ENCODE measurements around the gene SYNE2. TPM values are rescaled to one million over a fixed set of nuclear protein-coding genes. Genes with fewer than 3 reads are reported as not detected.
A peak's percentile ranks its signal among the peaks of the same experiment; 100 is the strongest.
"Not testable (repeated sequence)": the region's sequence is repeated elsewhere in the genome, so short reads cannot be mapped to it uniquely, and the experiment has no call there.

Gene SYNE2, protein sequence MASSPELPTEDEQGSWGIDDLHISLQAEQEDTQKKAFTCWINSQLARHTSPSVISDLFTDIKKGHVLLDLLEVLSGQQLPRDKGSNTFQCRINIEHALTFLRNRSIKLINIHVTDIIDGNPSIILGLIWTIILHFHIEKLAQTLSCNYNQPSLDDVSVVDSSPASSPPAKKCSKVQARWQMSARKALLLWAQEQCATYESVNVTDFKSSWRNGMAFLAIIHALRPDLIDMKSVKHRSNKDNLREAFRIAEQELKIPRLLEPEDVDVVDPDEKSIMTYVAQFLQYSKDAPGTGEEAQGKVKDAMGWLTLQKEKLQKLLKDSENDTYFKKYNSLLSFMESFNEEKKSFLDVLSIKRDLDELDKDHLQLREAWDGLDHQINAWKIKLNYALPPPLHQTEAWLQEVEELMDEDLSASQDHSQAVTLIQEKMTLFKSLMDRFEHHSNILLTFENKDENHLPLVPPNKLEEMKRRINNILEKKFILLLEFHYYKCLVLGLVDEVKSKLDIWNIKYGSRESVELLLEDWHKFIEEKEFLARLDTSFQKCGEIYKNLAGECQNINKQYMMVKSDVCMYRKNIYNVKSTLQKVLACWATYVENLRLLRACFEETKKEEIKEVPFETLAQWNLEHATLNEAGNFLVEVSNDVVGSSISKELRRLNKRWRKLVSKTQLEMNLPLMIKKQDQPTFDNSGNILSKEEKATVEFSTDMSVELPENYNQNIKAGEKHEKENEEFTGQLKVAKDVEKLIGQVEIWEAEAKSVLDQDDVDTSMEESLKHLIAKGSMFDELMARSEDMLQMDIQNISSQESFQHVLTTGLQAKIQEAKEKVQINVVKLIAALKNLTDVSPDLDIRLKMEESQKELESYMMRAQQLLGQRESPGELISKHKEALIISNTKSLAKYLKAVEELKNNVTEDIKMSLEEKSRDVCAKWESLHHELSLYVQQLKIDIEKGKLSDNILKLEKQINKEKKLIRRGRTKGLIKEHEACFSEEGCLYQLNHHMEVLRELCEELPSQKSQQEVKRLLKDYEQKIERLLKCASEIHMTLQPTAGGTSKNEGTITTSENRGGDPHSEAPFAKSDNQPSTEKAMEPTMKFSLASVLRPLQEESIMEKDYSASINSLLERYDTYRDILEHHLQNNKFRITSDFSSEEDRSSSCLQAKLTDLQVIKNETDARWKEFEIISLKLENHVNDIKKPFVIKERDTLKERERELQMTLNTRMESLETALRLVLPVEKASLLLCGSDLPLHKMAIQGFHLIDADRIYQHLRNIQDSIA (N-terminal part only)
- total RNA-seq: 148 TPM

DNA sequence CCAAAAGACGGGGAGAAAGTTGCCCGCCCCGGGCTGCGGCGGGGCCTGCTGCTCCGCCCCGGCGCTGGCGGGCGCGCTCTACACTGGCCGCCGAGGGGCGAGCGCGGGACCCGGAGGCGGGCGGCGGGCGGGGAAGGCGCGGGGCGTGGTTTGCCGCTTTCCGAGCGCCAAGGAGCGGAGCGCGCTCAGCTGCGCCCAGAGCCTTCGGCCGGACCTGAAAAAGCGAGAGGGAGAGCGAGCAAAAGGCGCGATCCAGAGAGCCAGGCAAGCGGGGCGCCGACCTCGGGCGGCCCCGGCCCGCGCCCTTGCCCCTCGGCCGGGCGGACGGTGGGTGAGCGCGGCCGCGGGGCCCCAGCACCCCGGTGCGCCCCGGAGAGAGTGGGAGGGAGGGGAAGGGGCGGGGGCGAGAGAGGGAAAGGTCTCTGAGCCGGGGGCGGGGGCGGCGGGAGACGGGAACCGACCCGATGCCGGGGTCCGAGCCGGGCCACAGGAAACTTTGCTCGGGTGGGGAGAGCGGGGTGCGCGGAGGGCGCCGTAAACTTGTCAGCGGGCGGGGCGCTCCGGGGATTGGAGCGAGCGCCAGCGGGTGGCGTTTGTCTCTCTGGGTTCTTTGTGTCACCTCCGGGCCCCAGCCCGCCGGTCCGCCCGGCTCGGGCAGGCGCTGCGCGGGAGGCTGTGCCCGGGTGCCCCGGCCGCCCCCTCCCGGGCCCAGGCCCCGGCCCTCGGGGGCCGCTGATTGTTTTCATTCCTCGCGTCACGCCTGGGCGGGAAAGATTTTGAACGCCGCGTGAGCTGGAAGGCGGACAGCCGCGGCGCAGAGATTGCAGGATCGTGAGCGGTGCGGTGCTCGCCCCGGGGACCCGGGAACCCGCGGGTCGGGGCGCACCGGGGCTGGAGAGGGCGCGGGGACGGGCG, at the start of gene SYNE2:
TSS of gene SYNE2 (plus strand) at position 188 of the 915 bp plus-strand sequence. CDS start 56,145 bp downstream, outside the sequence.
- DNase-seq: peak; percentile 90

- not testable (repeated sequence) for DNase-seq
Observed at GRCh38 chr14:63803221-63803791, 49.5 kb upstream of the SYNE2 start.

- DNase-seq: not testable (repeated sequence)
Observed at GRCh38 chr14:63806064-63806463, 46.7 kb upstream of the SYNE2 start.

- DNase-seq: not testable (repeated sequence)
Observed at GRCh38 chr14:63811692-63812091, 41.1 kb upstream of the SYNE2 start.

- no peak for DNase-seq
Observed at GRCh38 chr14:63833728-63834127, 19.1 kb upstream of the SYNE2 start.

GRCh38 chr14:63840981-63841380, 11.8 kb upstream of the SYNE2 start:
- DNase-seq: no peak

DNA sequence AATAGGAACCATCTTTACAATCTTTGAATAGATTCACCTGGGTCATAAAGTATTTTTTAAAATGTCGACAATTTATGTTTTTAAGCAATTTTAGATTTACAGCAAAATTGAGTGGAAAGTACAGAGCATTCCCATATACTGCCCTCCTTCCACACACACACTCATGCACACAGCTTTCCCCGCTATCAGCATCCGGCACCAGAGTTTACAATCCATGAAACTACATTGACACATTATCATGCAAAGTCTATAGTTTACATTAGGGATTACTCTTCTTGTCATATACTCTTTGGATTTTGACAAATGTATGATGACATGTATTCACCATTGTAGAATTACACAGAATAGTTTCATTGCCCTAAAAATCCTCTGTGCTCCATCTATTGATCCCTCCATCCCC, 9.0 kb upstream of the SYNE2 start:
- DNase-seq: no peak

- no peak for DNase-seq
Observed at GRCh38 chr14:63848890-63849289, 3.9 kb upstream of the SYNE2 start.

GRCh38 chr14:63852271-63852816, 460 bp upstream of the SYNE2 start:
- no peak for DNase-seq

DNA sequence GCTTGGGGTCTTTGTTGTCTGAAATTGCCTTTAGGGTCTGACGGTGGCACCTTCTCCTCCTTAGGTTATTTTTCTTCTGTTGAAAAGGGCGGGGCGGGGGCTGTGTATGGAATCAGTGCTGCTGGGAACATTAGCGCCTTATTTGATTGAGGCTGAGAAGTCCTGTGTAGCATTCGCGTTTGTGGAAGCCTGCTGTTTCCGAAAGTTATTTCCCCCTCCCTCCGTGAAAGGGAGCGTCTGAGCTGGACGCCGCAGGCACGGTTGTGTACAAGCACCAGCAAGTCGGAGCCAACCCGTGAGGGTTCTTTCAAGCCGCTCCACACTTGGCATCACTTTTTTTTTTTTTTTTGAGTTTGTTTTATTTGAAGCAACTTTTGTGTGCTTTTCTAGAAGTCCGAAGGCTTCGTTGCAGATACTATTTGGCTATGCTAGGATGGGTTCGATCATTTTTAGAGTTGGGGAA, 1.1 kb downstream of the SYNE2 start:
- DNase-seq: peak; percentile 83

GRCh38 chr14:63854330-63854729, 1.5 kb downstream of the SYNE2 start:
- no peak for DNase-seq

- no peak for DNase-seq
Observed at GRCh38 chr14:63855281-63855680, 2.5 kb downstream of the SYNE2 start.

DNA sequence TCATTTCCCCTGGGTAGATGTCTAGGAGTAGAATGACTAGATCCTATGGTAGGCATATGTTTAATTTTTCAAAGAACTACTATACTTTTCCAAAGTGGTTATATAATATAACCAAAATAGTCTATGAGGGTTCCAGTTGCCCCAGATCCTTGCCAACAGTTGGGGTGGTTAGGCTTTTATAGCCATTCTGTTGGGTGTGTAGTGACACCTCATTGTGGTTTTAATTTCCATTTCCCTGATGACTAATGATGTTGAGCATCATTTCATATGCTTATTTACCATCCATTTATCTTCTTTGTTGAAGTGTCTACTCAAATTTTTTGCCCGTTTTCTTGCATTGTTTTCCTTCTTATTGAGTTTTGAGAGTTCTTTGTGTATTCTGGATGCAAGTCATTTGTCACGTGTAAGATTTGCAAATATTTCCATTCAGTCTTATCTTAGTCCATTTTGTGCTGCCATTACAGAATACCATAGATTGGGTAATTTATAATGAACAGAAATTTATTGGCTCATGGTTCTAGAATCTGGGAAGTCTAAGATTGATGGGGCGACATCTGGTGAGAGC, 4.7 kb downstream of the SYNE2 start:
- DNase-seq: no peak

GRCh38 chr14:63860146-63860545, 7.3 kb downstream of the SYNE2 start:
- no peak for DNase-seq

DNA sequence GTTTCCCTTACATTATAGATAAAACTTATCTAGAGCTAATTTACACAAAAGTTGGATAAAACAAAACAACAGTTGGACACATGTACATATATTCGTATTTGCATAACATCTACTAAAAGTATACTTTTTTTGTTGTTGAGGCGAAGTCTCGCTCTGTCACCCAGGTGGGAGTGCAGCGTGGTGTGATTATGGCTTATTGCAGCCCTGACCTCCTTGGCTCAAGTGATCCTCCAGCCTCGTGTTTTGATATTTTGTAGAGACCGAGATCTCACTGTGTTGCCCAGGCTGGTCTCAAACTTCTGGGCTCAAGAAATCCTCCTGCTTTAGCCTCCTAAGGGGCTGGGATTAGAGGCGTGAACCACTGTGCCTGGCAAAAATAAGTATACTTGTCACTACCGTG, 9.4 kb downstream of the SYNE2 start:
- DNase-seq: no peak

- DNase-seq: no peak
Observed at GRCh38 chr14:63863004-63863403, 10.2 kb downstream of the SYNE2 start.

- DNase-seq: not testable (repeated sequence)
Observed at GRCh38 chr14:63864775-63865174, 12.0 kb downstream of the SYNE2 start.

GRCh38 chr14:63867933-63868921, 15.4 kb downstream of the SYNE2 start:
- DNase-seq: no peak

All from tongue (tissue), 2 donors.